T47D (cell line): ENCODE results near the gene FBXO31.

Experiments
- DNase-seq, 2 experiments: peaks; one replicate each; pipeline versions ENCODE4 v3.0.0 to v3.0.0-alpha.2; 2011 to 2012; ENCODE audit warnings: low read depth in 1 of 2, low spot score in 1 of 2
- JUND ChIP-seq: IDR thresholded peaks from 2 replicates; pipeline ENCODE4 v1.6.1; 2012; ENCODE audit warnings: low read depth
- in situ Hi-C: cut with HindIII; loops from 2 replicates; pipeline ENCODE4 v1.10.0; 2016; ENCODE audit warnings: low sequenced_read_pairs, low pct_unique_long_range_greater_than_20kb

The FBXO31 gene

DNA sequence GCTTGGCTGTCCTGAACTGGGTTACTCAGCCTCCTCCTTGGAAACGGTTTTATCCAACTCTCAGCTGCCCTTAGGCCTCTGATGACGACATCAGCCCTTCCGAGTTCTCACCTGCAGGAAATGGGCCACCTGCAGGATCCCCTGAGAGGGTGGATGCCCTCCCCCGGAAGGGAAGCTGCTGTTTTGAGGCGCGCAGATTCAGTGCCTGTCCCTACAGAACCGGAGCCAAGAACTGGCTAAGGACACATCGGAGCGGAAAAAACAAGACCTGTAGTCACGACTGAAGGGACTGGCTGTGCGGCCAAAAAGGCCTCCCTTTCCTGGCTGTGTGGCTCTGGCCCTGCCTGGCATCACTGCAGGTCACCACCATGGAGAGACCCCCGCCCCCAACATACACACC is 54.7 kb downstream of the FBXO31 start:
- TF ChIP-seq JUND: no peak
- in situ Hi-C loops: no loop called here
- DNase-seq: no peak

DNA sequence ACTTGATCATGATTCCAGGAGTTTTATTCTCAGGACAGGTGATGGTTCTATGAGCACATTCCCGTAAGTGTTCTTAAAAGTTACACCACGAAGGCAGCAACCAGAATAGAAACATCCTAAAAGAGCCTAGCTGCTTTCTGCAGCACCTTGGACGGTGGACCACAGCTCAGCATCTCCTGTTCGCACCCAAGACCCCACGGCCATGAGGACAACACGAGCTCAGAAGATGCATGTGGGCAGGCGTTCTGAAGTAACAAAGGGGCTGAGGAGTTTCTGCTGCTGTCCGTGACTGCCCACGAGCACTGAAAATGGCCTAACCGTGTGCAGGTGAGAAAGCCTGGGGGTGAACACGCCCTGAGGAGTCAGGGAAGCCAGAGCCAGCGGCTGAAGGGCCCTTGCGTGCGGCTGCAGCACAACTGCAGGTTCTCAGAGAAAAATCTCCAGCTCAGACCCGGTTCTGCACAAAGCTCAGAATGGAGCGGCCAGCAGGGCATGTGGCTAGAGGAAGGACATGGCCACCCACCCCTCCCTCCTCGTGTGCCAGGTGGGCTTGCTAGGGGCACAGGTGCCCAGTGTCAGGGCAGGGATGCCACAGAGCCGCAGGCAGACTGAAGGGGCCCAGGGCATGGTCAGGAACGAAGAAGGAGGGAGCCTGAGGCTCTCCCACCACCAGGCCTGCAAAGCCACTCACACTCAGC is 55.6 kb downstream of the FBXO31 start:
- DNase-seq: no peak
- in situ Hi-C loops: no loop called here
- no peak for TF ChIP-seq JUND

DNA sequence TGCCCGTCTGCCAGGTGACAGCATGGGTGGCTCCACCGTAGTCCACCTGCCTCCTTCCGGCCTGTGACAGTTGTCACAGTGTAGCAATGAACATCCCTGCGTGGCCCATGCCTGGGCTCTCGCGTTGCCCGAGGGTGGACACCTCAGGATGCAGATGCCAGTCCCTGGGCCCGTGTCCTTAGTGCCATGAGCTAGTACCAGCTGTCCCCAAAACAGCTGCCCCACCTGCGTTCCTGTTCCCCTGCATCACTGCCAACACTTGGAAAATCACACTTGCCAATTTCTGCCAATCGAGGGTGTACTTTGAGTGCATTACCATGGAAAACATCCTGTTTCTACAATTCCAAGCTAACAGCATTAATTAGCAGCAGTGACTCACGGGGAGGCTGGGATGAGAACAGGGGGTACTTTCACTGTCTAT is 57.4 kb downstream of the FBXO31 start:
- DNase-seq: no peak
- TF ChIP-seq JUND: no peak
- in situ Hi-C loops: no loop called here

DNA sequence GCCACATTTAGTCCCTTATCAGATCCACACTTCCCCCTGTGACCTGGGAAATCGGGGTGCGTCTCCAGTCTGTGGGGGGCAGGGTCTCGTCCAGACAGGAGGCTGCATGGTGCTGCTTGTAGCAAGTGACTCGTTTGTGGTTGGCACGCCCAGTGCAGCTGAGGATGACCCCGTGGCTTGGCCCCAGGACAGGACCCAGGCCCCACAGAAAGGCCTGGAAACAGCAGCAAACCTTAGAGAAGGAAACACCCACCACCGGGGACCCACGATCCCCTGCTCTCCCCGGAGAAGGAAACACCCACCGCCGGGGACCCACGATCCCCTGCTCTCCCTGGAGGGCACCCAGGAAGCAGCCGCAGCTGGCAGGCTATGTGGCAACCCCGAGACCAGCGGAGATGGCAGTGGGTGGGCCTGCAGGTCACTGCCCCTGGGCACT is 58.1 kb downstream of the FBXO31 start:
- TF ChIP-seq JUND: no peak
- DNase-seq: no peak
- in situ Hi-C loops: no loop called here

DNA sequence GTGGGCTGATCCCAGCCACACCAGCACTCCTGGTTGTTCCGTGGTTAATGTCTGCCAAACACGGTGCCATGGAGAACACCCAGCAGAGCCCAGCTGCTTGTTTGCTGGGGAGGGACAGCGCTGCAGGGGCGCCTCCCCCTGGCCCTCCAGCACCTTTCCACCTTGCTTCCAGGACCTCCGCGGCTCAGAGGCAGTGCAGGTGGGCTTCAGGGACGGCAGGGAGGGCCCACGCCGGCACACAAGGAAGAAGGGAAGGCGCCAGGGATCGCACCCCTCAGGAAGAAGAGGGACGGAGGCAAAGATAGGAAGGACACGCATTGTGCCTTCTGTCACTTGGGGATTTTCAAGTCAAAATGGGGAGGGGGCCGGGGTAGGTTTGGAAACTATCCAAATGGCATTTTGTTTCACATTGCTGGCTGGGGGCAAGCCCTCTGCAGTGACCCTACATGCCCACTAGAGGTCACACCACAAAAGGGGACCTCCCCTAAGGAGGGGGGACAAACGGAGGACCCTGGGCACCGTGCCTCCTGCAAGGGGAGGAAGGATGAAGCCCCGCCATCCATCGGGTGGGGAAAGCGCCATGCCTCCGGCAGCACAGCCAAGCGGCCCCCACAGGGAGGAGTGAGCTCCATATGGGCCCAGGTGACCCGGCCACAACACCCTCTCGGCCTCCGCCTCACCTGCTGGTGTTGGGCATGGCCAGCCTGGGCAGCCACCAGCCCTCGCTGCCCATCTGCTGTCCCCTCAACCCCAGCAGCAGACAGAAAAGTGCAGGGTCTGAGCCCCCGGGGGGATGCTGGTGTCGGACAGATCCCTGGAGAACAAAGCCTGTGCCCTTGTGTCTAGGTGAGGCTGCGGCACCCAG is 58.9 kb downstream of the FBXO31 start:
- in situ Hi-C loops: no loop called here
- no peak for TF ChIP-seq JUND
- peak; percentile 37 to 85 for DNase-seq

DNA sequence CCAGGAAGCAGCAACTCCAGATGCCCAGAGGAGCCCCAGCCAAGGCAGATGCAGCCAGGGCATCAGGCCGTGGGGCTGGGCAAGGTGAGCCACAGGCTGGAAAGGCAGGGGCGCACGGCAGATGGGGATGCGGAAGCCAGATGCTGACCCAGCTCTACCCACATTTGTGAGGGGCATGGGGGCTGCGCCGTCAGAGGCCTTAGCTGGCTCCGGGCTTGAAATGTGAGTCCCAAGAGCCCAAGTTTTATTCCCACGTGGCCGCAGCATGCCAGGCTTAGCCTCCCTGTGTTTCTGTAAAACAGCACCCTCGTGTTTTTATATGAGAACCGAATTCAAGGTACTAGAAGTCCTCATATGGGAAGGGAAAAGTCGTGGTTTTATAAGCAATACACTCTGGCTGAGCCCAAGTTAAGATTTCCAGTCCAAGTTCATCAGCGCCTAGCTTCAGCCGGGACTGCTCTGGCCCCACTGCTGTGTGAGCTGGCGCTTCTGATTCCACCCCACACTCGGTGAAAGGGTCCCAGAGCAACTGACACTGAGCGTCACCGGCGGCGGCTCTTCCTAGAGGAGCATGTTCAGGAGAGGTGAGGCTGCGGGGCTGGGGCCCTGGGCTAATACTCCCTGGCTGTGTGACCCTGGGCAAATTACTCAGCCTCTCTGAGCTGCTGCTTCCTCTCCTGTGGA is 59.7 kb downstream of the FBXO31 start:
- DNase-seq: no peak
- in situ Hi-C loops: no loop called here
- TF ChIP-seq JUND: no peak

DNA sequence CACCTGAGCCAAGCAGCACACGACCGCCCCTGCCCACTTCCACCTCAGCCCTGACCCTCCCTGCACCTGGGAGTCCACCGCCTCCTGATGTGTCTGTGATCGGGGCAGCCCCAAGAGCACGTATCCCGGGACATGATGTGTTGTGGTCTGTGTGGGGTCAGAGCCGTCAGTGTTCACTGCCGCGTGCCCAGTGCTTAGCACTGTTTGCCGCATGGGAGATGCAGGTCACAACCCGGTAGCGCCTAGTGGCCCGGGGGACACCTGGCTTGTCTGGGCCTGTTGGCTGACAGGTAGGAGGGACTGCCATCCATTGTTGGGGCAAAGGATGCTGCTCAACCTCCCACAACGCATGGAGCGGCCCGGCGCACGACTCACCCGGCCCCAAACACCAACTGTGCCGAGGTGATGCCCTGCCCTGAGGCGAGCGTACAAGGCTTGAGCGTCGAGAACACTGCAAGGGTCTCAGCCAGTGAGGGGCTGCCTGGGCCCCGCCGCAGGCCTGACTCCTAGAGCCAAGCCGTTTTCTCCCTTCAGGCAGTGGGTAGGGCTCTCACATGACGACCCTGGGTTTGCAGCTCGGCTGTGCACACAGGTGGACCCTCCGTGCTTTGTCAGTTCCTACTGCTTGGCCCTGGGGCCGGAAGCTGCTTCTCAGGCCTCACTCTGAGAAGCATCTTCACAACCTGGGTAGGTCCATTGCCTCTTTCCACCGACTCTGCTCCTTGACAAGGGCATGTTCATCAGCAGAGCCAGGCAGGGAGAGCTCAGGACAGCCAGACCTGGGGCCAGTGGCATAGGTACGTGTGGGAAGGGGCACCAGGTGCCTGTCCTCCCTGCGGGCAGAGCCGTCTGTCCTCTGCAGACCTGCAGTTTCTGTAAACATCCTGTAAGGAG is 60.5 kb downstream of the FBXO31 start:
- in situ Hi-C loops: no loop called here
- no peak for TF ChIP-seq JUND
- no peak for DNase-seq

DNA sequence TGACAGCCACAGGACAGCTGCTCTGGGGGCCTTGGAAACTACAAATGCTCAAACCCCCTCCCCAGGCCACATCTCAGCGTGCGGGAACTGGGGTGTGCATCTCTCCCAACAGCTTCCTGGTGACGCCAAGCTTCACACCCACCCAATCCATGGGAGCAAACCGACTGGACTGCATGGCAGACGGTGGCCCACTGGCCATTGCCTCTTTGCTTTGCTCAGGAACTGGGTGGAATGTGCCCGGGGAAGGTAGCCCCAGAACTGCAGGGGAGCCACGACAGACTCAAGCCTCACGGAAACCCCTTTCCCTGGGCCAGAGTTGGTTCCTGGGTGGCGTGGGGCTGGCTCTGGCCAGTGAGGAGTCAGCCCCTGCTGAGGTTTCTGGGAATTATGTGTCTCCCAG is 61.2 kb downstream of the FBXO31 start:
- no peak for DNase-seq
- in situ Hi-C loops: no loop called here
- no peak for TF ChIP-seq JUND

DNA sequence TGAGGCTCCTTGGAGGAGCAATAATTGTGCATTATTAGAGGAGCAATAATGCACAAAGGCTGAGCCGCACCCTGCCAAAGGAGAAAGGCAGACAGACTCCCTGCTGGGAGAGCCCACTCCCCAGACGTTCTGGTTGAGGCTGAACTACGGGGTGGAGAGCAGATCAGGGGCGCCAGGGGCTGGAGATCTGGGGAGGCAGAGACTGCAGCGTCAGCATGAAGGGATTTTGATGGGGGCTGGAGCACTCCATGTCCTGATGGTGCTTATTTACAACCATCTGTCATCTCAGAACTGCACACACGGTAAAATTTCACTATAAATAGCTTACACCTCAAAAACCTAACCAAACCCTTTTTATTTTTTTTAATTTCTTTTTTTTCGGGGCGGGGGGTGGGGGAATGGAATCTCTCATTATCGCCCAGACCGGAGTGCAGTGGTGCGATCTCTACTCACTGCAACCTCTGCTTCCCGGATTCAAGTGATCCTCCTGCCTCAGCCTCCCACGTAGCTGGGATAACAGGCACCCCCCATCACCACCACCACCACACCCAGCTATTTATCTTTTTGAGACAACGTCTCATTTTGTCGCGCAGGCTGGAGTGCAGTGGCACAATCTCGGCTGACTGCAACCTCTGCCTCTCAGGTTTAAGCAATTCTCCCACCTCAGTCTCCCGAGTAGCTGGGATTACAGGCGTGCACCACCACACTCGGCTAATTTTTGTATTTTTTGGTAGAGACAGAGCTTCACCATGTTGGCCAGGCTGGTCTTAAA is 62.1 kb downstream of the FBXO31 start:
- in situ Hi-C loops: no loop called here
- DNase-seq: no peak

DNA sequence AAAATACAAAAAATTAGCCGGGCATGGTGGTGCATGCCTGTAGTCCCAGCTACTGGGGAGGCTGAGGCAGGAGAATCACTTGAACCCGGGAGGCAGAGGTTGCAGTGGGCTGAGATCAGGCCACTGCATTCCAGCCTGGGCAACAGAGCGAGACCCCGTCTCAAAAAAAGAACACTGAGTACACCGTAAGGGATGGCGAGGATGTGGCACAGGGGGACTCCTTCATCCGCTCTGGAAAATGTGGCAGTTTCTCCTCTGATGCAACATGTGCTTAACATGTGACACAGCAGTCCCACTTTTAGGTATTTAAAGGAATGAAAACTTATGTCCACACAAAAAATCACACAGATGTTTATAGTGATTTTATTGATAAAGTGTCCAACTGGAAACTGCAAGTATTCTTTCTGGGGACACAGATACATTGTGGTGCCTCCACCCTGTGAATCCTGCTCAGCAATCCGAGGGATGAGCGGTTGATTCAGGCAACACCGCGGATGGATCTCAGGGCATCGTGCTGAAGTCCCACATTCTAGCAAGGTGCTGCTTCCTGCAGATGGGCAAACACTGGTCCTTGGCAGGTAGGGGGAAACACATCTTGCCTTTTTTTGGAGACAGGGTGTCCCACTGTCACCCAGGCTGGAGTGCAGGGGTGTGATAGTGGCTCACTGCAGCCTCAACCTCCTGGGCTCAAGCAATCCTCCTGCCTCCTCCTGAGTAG is 62.9 kb downstream of the FBXO31 start:
- DNase-seq: no peak
- in situ Hi-C loops: no loop called here
- TF ChIP-seq JUND: no peak

More for the DNA sequence above, 62.1 kb downstream of the FBXO31 start:
- no peak for TF ChIP-seq JUND

DNA sequence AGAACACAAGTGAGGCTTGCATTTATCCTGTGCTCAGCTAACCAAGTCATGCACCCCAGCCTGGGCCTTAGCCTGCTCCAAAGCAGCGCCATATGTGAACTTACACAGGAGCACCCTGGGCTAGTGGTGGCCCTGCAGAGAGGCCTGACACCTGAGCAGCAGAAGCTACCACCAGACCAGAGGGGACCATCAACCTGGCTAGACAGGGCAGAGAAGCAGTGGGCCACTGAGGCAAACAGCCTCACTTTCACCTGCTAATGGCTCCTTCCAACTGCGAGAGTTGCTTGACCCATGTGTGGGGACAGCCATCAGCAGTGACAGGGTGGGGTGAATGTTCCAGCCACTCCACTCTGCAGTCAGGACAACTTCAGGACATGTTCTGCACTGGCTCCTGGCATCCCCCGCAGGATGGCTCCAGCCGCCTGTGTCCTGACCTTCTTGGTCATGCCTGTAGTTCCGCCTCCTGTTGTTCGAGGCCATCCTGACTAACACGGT is 63.5 kb downstream of the FBXO31 start:
- no peak for DNase-seq
- in situ Hi-C loops: no loop called here
- TF ChIP-seq JUND: no peak
